Measurements from ENCODE around the gene GPC6. TPM values are rescaled to one million over a fixed set of nuclear protein-coding genes. Genes with fewer than 3 reads are reported as not detected.

GPC6 gene
- total RNA-seq, 1 experiment from 2014 or later, result not detected

DNA sequence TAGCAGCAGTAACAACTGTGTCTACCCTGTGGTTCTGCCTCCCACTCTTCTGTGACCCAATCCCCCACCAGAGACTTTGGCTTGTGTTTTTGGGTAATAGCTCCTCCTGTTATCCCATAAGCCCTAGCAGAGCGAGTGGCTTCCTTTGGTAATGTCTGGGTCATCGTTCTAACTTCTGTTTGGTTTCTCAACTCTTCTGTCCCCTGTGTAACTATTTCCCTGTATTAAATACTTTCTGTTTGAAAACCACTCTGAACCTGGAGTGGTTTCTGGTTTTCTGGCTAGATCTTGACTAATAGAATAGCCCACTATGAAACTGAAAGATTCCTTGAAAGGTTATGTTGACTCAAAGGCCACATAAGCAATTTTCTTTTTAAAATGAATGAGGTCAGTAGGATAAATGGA, 902.9 kb downstream of the GPC6 start:
- Histone ChIP-seq H3K4me1 (replicated peaks; ENCODE audit: insufficient read depth) (no peaks in the 10 kb centered on the region), H3K4me3 (no peak overlapping the region), H3K9me3 (ENCODE audit: insufficient read depth, low read depth) (no peaks in the 10 kb centered on the region), H3K27me3 (ENCODE audit: insufficient read depth, low read depth) (no peaks in the 10 kb centered on the region), H3K27ac (no peak overlapping the region), H2AFZ (no peak overlapping the region), H3F3A (ENCODE audit: insufficient read depth, low read depth) (no peaks in the 10 kb centered on the region), H3K36me3 (ENCODE audit: low read depth) (no peaks in the 10 kb centered on the region), H4K20me1 (ENCODE audit: insufficient read depth) (no peaks in the 10 kb centered on the region), H3K79me2 (ENCODE audit: low read depth) (no peaks in the 10 kb centered on the region), H3K4me2 (no peak overlapping the region), H3K9me2 (ENCODE audit: insufficient read depth) (no peaks in the 10 kb centered on the region)
- intact Hi-C loops (cut with micrococcal nuclease; ENCODE audit: unreplicated experiment), result loop anchor here (2.0 kb wide), 1 partner anchor 47 kb away; no protein-coding TSS in a partner anchor
- DNase-seq, result no peak
- ChIA-PET CTCF (no interaction called here), POLR2A (ENCODE audit: unreplicated experiment) (no interaction called here)
- BruUV-seq (replicated peaks), result no TSS peak
- TF ChIP-seq EZH2 (IDR thresholded peaks at IDR 0.05; ENCODE audit: low read depth), result no peak
- TF ChIP-seq, protein P1, sequence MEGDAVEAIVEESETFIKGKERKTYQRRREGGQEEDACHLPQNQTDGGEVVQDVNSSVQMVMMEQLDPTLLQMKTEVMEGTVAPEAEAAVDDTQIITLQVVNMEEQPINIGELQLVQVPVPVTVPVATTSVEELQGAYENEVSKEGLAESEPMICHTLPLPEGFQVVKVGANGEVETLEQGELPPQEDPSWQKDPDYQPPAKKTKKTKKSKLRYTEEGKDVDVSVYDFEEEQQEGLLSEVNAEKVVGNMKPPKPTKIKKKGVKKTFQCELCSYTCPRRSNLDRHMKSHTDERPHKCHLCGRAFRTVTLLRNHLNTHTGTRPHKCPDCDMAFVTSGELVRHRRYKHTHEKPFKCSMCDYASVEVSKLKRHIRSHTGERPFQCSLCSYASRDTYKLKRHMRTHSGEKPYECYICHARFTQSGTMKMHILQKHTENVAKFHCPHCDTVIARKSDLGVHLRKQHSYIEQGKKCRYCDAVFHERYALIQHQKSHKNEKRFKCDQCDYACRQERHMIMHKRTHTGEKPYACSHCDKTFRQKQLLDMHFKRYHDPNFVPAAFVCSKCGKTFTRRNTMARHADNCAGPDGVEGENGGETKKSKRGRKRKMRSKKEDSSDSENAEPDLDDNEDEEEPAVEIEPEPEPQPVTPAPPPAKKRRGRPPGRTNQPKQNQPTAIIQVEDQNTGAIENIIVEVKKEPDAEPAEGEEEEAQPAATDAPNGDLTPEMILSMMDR (conservative IDR thresholded peaks at IDR 0.05), result no peak

DNA sequence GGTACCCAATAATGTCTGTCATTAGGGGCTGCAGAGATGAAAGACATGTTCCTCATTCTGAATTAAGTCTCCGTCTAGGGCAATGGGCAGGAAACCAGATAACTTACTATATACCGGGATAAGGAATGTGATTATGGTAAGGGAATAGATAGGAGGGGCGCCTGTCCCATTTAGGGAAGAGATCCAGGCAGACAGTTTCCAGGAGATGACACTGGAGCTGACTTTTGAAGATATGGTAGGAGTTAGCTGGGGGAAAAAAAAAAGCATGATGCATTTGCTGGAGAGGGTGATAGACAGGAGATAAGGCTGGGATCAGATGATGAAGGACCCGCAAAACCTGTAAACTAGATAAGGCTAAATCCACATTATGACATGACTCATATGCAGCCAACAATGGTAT, 912.2 kb downstream of the GPC6 start:
- ChIA-PET CTCF (no interaction called here), POLR2A (ENCODE audit: unreplicated experiment) (no interaction called here)
- H3K36me3 ChIP-seq (ENCODE audit: low read depth), result no peaks in the 10 kb centered on the region
- intact Hi-C loops (cut with micrococcal nuclease; ENCODE audit: unreplicated experiment), result no loop called here
- H3K4me2 ChIP-seq, result no peak overlapping the region
- H3K9me2 ChIP-seq (ENCODE audit: insufficient read depth), result no peaks in the 10 kb centered on the region
- no TSS peak for BruUV-seq (replicated peaks)
- H3K4me3 ChIP-seq, result no peak overlapping the region
- no peaks in the 10 kb centered on the region for H3K79me2 ChIP-seq (ENCODE audit: low read depth)
- no peaks in the 10 kb centered on the region for H4K20me1 ChIP-seq (ENCODE audit: insufficient read depth)
- H3K27ac ChIP-seq, result no peak overlapping the region
- H3K4me1 ChIP-seq (replicated peaks; ENCODE audit: insufficient read depth), result no peaks in the 10 kb centered on the region
- no peaks in the 10 kb centered on the region for H3K27me3 ChIP-seq (ENCODE audit: insufficient read depth, low read depth)
- H3K9me3 ChIP-seq (ENCODE audit: insufficient read depth, low read depth), result no peaks in the 10 kb centered on the region
- H2AFZ ChIP-seq, result no peak overlapping the region
- no peak for DNase-seq
- no peak for TF ChIP-seq EZH2 (IDR thresholded peaks at IDR 0.05; ENCODE audit: low read depth)
- TF ChIP-seq, protein P1 (conservative IDR thresholded peaks at IDR 0.05), result no peak
- no peaks in the 10 kb centered on the region for H3F3A ChIP-seq (ENCODE audit: insufficient read depth, low read depth)

DNA sequence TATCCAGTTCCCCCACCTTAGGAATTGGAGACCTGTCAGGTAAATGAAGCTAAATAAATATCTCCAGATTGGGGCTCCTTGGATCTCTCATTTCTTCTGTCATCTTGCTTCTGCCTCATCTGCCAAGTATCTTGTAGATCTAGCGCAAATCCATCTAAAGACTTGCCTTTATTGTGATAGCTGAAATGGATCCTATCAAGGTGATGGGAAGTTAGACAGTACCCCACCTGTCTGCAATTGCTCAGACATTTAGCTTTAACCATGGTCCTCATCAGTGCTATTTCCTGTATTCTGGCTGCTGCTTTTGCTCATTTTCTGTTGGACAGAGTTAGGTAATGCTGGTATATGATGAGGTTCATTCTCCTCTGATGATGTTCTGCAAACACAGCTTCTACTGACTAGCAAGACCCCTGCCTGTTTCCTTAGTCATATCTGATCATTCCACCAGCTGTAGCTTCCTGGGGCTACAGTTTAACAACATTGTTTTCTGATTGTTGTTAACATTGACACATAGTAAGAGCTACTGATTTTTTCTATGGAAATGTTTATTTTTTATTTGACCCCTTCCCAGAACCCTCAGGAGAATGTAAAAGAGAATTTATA, 912.9 kb downstream of the GPC6 start:
- H3K9me2 ChIP-seq (ENCODE audit: insufficient read depth), result no peaks in the 10 kb centered on the region
- ChIA-PET POLR2A (ENCODE audit: unreplicated experiment) (no interaction called here), CTCF (no interaction called here)
- BruUV-seq (replicated peaks), result no TSS peak
- H3K79me2 ChIP-seq (ENCODE audit: low read depth), result no peaks in the 10 kb centered on the region
- intact Hi-C loops (cut with micrococcal nuclease; ENCODE audit: unreplicated experiment), result no loop called here
- no peak for DNase-seq
- no peak for TF ChIP-seq EZH2 (IDR thresholded peaks at IDR 0.05; ENCODE audit: low read depth)
- TF ChIP-seq, protein P1 (conservative IDR thresholded peaks at IDR 0.05), result no peak
- no peak overlapping the region for H3K27ac ChIP-seq
- H2AFZ ChIP-seq, result no peak overlapping the region
- H3K4me2 ChIP-seq, result no peak overlapping the region
- no peak overlapping the region for H3K4me3 ChIP-seq
- no peaks in the 10 kb centered on the region for H3F3A ChIP-seq (ENCODE audit: insufficient read depth, low read depth)
- no peaks in the 10 kb centered on the region for H3K27me3 ChIP-seq (ENCODE audit: insufficient read depth, low read depth)
- no peaks in the 10 kb centered on the region for H4K20me1 ChIP-seq (ENCODE audit: insufficient read depth)
- H3K36me3 ChIP-seq (ENCODE audit: low read depth), result no peaks in the 10 kb centered on the region
- no peaks in the 10 kb centered on the region for H3K9me3 ChIP-seq (ENCODE audit: insufficient read depth, low read depth)
- no peaks in the 10 kb centered on the region for H3K4me1 ChIP-seq (replicated peaks; ENCODE audit: insufficient read depth)
